ENCODE results near the gene NYNRIN.
A peak's percentile ranks its signal among the peaks of the same experiment; 100 is the strongest.
"Not testable (repeated sequence)": the region's sequence is repeated elsewhere in the genome, so short reads cannot be mapped to it uniquely, and the experiment has no call there.

The NYNRIN gene

GRCh38 chr14:24432259-24433131, 33.7 kb downstream of the NYNRIN start:
- DNase-seq: no peak

DNA sequence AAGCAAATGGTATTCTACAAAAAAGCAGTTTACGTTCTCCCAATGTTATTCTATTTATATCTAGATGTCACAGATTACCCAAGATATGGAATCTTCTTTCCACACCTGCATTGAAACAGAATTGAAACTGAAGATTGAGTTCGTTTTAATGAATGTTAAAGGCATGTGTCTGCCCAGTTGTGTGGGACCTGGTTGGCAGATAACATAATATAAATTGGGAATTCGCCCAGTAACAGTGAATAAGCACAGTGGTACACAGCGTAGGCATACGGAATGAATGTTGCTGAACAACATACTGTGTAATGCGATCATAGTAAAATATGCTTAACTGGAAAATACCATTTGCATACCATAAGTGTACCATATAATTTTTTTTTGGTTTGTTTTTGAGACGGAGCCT, 35.2 kb downstream of the NYNRIN start:
- no peak for DNase-seq

GRCh38 chr14:24434676-24435075, 35.9 kb downstream of the NYNRIN start:
- no peak for DNase-seq

GRCh38 chr14:24435192-24435810, 36.5 kb downstream of the NYNRIN start:
- no peak for DNase-seq

GRCh38 chr14:24435998-24436354, 37.2 kb downstream of the NYNRIN start:
- no peak for DNase-seq

- DNase-seq: no peak
These were observed 37.7 kb downstream of the NYNRIN start for GRCh38 chr14:24436355-24437019.

DNA sequence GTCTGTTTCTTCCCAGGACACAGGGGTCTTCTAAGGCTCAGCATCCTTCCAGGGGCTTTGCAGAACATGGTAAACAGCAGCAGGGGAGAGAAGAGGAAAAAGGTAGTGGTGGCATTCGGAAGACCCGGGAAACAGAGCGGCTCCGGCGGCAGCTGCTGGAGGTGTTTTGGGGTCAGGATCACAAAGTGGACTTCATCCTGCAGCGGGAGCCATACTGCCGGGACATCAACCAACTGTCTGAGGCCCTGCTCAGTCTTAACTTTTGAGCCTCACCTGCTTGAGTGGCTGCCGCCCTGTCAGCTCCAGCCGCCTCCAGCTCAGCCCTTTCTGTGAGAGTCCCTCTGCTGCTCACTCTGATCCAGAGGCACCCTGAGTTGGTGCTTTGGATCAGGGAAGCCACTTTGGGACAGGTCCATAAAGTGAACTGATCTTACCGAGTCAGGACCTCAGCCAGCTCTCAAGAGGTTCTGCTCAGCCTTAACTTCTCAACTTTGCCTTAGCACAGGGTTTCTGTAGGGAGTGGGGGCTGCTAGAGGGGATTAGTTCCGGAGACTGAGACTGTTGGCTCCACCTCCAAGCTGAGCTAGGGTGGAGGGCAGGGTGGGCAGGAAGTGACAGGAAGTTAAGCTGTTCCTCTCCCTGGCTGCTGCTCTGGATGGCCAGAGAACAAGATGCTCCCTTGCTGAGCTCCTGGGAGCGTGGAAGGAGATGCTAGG, 38.4 kb downstream of the NYNRIN start:
- DNase-seq: no peak

GRCh38 chr14:24437736-24438067, 38.9 kb downstream of the NYNRIN start:
- DNase-seq: no peak

DNA sequence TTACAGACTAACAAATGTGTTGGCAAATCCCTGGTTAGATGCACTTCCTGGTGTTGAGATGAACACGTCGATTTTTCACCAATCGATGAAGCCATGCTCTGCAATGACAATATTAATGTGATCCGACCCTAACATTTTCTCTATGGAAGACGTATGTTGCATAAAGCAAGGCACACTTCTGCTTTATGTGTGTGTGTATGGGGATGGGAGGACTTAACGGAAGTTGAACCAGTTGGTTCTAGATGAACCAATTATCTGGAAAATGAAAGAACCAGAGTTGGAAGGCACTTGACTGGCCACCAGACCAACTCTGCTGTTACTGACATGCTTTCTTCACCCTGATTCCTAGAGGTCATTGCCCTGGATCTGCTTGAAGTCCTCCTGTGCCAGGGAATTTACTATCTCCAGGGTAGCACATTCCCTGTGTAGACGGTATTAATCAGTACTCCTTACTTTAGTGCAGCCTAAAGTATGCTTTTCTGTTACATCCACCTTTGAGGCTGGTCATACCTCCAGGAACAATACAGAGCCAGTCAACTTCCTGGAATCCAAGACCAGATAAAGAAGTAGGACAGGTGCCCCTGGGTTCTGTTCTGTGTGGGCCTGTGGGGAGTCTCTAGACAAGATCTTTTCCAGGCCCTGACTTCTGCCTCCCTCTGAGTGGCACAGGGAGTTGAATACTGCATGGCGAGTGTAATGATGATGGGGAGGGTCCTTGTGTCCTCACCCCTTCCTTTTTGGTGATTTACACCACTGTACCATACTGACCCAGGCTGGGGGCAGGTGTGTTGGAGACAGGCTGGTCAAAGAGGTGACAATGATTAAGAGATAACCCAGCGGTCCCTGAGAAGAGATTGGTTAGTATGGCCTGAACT, 39.7 kb downstream of the NYNRIN start:
- no peak for DNase-seq

GRCh38 chr14:24439257-24439656, 40.5 kb downstream of the NYNRIN start:
- no peak for DNase-seq

- no peak for DNase-seq
These were observed 41.2 kb downstream of the NYNRIN start for GRCh38 chr14:24439830-24440605.

DNA sequence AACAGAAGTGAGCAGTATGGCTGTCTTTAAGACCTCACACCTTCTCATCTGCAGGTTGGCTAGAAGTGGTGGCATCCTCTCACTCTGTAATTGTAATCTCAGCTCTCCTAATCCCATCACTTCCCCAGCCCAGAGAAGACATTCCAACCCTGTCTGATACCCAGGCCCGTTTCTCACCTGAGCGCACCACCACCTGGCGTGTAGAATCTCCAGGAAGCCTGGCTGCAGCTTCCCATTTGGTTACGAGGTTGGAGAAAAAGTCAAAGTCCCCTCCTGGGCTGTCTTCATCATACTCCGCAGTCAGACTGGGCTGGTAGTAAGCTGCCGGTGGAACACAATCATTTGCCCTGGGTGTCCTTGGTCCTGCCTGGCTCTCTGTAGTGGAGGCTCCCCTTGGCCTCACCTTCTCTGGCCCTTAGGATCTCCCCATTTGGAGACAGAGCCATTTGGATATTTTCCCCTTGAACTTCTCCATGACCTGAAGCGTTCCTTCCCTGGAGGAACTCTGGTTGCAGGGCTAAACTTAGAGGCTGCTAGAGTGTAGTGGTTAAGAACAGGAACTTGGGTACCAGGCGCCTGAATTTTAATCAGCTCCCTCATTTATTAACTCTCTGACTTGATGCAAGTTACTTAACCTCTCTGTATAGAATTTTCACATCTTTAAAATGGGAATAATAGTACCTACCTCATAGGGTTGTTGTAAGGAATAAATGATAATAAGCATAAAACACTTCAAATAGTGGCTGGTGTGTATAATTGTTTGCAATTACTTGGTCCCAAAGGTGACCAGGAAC, 42.0 kb downstream of the NYNRIN start:
- no peak for DNase-seq

- DNase-seq: no peak
These were observed 42.7 kb downstream of the NYNRIN start for GRCh38 chr14:24441485-24441884.

- no peak for DNase-seq
These were observed 43.1 kb downstream of the NYNRIN start for GRCh38 chr14:24441904-24442239.

- DNase-seq: peak; percentile 94
These were observed 43.6 kb downstream of the NYNRIN start, which contains the start of gene SDR39U1 for GRCh38 chr14:24442240-24443052. Gene SDR39U1 (minus strand): TSS chr14:24442776. CDS start chr14:24442769, 7 bp downstream.

DNA sequence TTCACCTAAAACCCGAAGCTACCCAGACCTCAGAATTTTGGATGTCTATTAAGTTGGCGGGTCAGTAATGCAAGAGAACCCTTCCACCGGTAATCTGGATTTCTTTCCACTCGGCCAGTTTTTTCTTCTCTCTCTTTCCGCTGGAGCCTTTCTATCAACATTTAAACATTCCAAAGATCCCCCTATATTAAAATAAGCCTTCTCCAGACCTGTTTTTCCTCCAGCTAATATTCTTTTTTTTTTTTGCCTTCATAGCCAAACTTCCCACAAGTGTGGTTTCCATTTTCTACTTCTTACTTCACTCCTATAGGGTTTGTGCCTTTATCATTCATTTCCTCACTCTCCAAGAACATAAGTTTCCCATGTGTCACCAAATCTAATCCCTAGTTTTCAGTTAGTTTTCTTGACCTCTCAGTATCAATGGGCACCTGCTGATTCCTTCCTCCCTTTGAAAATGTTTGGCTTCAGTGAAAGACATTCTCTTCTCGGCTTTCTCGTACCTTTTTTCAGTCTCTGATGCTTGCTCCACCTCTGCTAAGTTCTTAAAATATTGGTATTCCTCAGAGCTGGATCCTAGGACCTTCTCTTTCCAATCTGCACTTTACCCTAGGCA, 44.4 kb downstream of the NYNRIN start:
- no peak for DNase-seq

DNA sequence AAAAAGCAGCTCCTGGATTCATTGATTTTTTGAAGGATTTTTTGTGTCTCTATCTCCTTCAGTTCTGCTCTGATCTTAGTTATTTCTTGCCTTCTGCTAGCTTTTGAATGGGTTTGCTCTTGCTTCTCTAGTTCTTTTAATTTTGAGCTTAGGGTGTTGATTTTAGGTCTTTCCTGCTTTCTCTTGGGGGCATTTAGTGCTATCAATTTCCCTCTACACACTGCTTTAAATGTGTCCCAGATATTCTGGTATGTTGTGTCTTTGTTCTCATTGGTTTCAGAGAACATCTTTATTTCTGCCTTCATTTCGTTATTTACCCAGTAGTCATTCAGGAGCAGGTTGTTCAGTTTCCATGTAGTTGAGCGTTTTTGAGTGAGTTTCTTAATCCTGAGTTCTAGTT, 52.0 kb downstream of the NYNRIN start:
- DNase-seq: not testable (repeated sequence)

DNA sequence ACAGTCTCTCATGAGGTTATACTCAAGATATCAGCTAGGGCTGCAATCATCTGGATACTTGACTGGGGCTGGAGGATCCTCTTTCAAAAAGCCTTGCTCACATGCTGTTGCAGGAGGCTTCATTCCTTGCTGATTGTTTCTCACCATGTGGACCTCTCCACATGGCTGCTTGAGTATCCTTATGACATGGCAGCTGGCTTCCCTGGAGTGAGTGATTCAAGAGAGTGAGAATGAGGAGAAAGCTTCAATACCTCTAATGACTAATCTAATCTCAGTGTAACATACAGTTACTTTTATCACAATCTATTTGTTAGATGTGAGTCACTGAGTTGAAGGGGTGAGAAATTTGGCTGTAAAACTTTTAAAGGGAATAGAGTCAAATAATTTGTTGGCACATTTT, 58.2 kb downstream of the NYNRIN start:
- DNase-seq: no peak

DNA sequence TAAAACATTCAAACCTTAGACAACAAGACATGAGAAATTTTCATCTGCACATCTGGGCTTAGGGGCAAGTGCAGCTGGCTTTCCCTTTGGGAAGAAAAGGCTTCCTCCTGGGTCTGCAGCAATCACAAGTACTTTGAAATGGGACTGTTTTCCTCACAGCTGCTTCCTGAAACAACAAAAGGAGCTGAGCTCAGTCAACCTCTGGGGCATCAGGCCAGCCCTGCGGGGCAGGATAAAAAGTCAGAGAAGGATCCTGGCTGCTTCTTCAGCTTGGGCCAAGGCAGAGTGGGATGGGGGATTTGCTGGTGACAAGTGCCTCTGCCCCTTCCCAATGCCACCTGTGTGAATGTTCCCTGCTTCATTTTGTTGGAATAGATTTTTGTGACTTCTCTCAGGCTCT, 59.9 kb downstream of the NYNRIN start:
- no peak for DNase-seq
